Measurements from ENCODE around the gene SEMA3F. TPM values are rescaled to one million over a fixed set of nuclear protein-coding genes. Genes with fewer than 3 reads are reported as not detected.

SEMA3F gene
- total RNA-seq, 2 donors from 2014 or later, result 44.8 to 63.2 TPM

DNA sequence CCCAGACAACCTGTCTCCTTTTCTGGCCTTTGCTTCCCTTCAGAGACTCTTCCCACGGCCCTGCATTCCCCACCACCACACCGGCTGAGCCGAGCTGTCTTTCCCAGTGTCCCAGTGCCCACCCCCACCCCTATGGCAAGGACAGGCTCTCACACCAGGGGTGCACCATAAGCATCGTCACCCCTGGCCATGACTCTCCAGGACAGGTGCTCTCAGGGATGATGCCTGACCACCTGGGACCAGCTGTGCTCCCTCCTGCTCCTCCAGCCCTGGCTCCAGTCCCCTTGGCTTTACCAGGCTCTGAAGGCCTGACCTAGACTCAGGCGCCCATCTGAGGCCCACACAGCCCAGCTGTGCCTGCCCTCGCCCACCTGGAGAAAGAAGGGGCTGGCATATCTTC, 17.6 kb upstream of the SEMA3F start:
- no peak for DNase-seq
- Histone ChIP-seq H3K4me1 (ENCODE audit: control insufficient read depth, insufficient read depth, low read length) (peaks cover 39% of the 10 kb centered on the region), H3K36me3 (ENCODE audit: control insufficient read depth, insufficient read depth, low read length) (no peaks in the 10 kb centered on the region), H3K9ac (ENCODE audit: extremely low read depth, low read length, poor library complexity, severe bottlenecking) (no peak overlapping the region), H3K27ac (ENCODE audit: low read depth, low read length) (no peak overlapping the region), H3K4me3 (ENCODE audit: low read length) (no peak overlapping the region), H3K9me3 (ENCODE audit: control insufficient read depth, low read length) (no peaks in the 10 kb centered on the region), H3K27me3 (ENCODE audit: control insufficient read depth, insufficient read depth, low read length, poor library complexity, severe bottlenecking) (no peaks in the 10 kb centered on the region)
- H3K27me3 Mint-ChIP-seq (ENCODE audit: insufficient read depth), result no peaks in the 10 kb centered on the region
- H3K36me3 Mint-ChIP-seq (ENCODE audit: low read depth), result no peaks in the 10 kb centered on the region
- H3K4me3 Mint-ChIP-seq, result no peak overlapping the region
- H3K9me3 Mint-ChIP-seq, result no peaks in the 10 kb centered on the region
- peaks cover 45% of the 10 kb centered on the region for H3K4me1 Mint-ChIP-seq
- no peak overlapping the region for H3K27ac Mint-ChIP-seq
- TF ChIP-seq, protein P1, sequence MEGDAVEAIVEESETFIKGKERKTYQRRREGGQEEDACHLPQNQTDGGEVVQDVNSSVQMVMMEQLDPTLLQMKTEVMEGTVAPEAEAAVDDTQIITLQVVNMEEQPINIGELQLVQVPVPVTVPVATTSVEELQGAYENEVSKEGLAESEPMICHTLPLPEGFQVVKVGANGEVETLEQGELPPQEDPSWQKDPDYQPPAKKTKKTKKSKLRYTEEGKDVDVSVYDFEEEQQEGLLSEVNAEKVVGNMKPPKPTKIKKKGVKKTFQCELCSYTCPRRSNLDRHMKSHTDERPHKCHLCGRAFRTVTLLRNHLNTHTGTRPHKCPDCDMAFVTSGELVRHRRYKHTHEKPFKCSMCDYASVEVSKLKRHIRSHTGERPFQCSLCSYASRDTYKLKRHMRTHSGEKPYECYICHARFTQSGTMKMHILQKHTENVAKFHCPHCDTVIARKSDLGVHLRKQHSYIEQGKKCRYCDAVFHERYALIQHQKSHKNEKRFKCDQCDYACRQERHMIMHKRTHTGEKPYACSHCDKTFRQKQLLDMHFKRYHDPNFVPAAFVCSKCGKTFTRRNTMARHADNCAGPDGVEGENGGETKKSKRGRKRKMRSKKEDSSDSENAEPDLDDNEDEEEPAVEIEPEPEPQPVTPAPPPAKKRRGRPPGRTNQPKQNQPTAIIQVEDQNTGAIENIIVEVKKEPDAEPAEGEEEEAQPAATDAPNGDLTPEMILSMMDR (conservative IDR thresholded peaks at IDR 0.05), result no peak
- WGBS, 2 experiments (ENCODE audit: insufficient coverage in 1 of 2, insufficient read length in 1 of 2), result 85 to 96% methylated on average over 3 to 6 of the region's 6 CpGs

DNA sequence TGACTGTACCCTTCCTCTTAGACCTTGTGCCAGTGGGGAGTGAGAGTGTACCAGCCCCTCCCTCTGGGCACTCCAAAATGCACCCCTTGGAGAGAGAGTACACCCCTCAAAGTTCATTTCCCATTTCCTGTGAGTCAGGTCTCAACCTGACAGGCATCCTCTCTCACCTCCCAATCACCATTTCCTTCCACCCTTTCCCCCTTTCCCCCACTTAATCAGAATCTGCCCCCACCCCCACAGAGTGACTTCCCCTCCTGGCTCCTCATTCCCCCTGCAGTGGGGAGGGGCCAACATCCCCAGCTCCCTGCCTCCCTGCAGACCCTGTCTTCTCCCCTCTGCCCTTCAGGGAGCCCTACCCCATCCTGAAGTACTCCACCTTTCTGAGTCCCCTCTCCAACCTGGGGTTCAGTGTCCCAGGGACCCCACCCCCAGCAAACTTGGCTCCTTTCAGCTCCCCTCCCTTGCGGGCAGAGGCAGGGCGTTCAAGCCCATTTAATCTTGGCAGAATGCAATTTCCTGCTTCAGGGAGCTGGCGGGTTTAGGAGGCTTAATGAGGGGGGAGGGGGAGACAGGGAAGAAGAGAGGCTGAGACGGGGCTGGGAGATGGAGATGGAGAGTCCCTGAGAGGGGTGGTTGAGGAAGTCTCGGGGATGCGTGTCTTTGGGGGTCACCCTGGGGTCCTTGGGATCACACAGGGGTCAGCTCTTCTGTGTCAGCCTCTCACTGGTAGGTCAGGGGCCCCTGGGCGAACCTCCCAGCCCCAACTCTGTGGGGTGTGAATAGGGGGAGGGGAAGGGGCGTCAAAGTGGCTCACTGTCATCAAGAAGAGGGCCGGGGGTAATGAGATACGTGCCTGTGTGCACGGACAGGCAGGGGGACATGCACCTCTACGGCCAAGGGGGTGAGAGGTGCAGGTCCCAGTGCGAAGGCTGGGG, 16.6 kb upstream of the SEMA3F start:
- Histone ChIP-seq H3K9ac (ENCODE audit: extremely low read depth, low read length, poor library complexity, severe bottlenecking) (no peak overlapping the region), H3K27ac (ENCODE audit: low read depth, low read length) (no peak overlapping the region), H3K36me3 (ENCODE audit: control insufficient read depth, insufficient read depth, low read length) (no peaks in the 10 kb centered on the region), H3K4me1 (ENCODE audit: control insufficient read depth, insufficient read depth, low read length) (peaks cover 29% of the 10 kb centered on the region), H3K4me3 (ENCODE audit: low read length) (peak overlapping the region; percentile 62), H3K9me3 (ENCODE audit: control insufficient read depth, low read length) (no peaks in the 10 kb centered on the region), H3K27me3 (ENCODE audit: control insufficient read depth, insufficient read depth, low read length, poor library complexity, severe bottlenecking) (no peaks in the 10 kb centered on the region)
- peak; percentile 81 for DNase-seq
- TF ChIP-seq, protein P1 (conservative IDR thresholded peaks at IDR 0.05), result no peak
- 15 to 37% methylated on average over 5 to 13 of the region's 13 CpGs for WGBS, 2 experiments (ENCODE audit: insufficient coverage in 1 of 2, insufficient read length in 1 of 2)
- no peaks in the 10 kb centered on the region for H3K27me3 Mint-ChIP-seq (ENCODE audit: insufficient read depth)
- peak overlapping the region; percentile 93 for H3K27ac Mint-ChIP-seq
- peak overlapping the region; percentile 44 for H3K4me3 Mint-ChIP-seq
- H3K9me3 Mint-ChIP-seq, result no peaks in the 10 kb centered on the region
- H3K36me3 Mint-ChIP-seq (ENCODE audit: low read depth), result no peaks in the 10 kb centered on the region
- peaks cover 35% of the 10 kb centered on the region for H3K4me1 Mint-ChIP-seq

DNA sequence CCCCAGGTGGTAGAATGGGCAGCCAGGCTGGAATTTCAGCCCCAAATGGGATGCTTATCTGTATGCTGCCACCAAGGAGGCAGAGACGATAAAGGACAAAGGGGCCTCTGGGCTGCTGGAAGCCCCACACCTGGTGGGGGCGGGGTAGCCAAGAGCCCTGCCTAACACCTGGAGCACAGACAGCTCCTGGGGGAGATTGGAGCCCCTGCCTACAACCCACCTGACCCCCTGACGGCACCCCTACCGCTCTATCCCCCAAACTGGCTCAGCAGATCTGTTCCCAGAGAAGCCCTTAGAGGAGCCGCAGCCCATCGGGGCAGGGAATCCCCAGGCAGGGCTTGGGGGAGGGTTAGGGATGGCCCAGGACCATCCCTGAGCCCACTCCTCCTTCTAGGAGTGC, 15.8 kb upstream of the SEMA3F start:
- no peaks in the 10 kb centered on the region for H3K27me3 Mint-ChIP-seq (ENCODE audit: insufficient read depth)
- no peak overlapping the region for H3K4me3 ChIP-seq (ENCODE audit: low read length)
- H3K4me3 Mint-ChIP-seq, result peak overlapping the region; percentile 44
- no peaks in the 10 kb centered on the region for H3K9me3 ChIP-seq (ENCODE audit: control insufficient read depth, low read length)
- no peaks in the 10 kb centered on the region for H3K27me3 ChIP-seq (ENCODE audit: control insufficient read depth, insufficient read depth, low read length, poor library complexity, severe bottlenecking)
- WGBS, 2 experiments (ENCODE audit: insufficient coverage in 1 of 2, insufficient read length in 1 of 2), result 39 to 69% methylated on average over 2 to 6 of the region's 6 CpGs
- peaks cover 26% of the 10 kb centered on the region for H3K4me1 ChIP-seq (ENCODE audit: control insufficient read depth, insufficient read depth, low read length)
- DNase-seq, result peak; percentile 81
- H3K9ac ChIP-seq (ENCODE audit: extremely low read depth, low read length, poor library complexity, severe bottlenecking), result no peak overlapping the region
- H3K27ac ChIP-seq (ENCODE audit: low read depth, low read length), result peak overlapping the region; percentile 22
- TF ChIP-seq, protein P1 (conservative IDR thresholded peaks at IDR 0.05), result no peak
- no peaks in the 10 kb centered on the region for H3K36me3 Mint-ChIP-seq (ENCODE audit: low read depth)
- H3K36me3 ChIP-seq (ENCODE audit: control insufficient read depth, insufficient read depth, low read length), result no peaks in the 10 kb centered on the region
- peak overlapping the region; percentile 93 for H3K27ac Mint-ChIP-seq
- no peaks in the 10 kb centered on the region for H3K9me3 Mint-ChIP-seq
- H3K4me1 Mint-ChIP-seq, result peaks cover 30% of the 10 kb centered on the region
